Heart right ventricle (tissue), 16 donors: ENCODE results near the gene TMIGD2. TPM values are rescaled to one million over a fixed set of nuclear protein-coding genes. Genes with fewer than 3 reads are reported as not detected.
"Not testable (repeated sequence)": the region's sequence is repeated elsewhere in the genome, so short reads cannot be mapped to it uniquely, and the experiment has no call there.

Experiments used
- ATAC-seq, 8 donors: fragments of 200-7000 bp; cut with Tn5 transposase; one replicate each; pipeline ENCODE4 v1.9.1; 2020; ENCODE audit warnings: mild to moderate bottlenecking in 8 of 8, moderate library complexity in 8 of 8, moderate number of reproducible peaks in 1 of 8
- DNase-seq, 2 donors: peaks; one replicate each; pipeline ENCODE4 v3.0.0-alpha.2; 2020
- H3K27ac ChIP-seq, 10 donors: fragments of 200-600 bp; sonication (generic) in 2 of 10; one replicate each; pipeline versions ENCODE4 v1.5.0 to v1.8.0; 2020 to 2022; ENCODE audit warnings: mild to moderate bottlenecking in 3 of 10
- H3K27me3 ChIP-seq, 7 donors: fragments of 200-600 bp; one replicate each; pipeline ENCODE4 v1.8.0; 2021 to 2022; ENCODE audit warnings: mild to moderate bottlenecking in 2 of 7
- H3K36me3 ChIP-seq, 9 donors: fragments of 200-600 bp; sonication (generic) in 1 of 9; one replicate each; pipeline versions ENCODE4 v1.5.0 to v1.8.0; 2020 to 2022; ENCODE audit warnings: mild to moderate bottlenecking in 2 of 9
- H3K4me1 ChIP-seq, 9 donors: fragments of 200-600 bp; sonication (generic) in 1 of 9; one replicate each; pipeline versions ENCODE4 v1.5.0 to v1.8.0; 2020 to 2022; ENCODE audit warnings: mild to moderate bottlenecking in 4 of 9
- H3K4me3 ChIP-seq, 10 donors: fragments of 200-600 bp; sonication (generic) in 2 of 10; one replicate each; pipeline versions ENCODE4 v1.5.0 to v1.8.0; 2020 to 2022; ENCODE audit warnings: mild to moderate bottlenecking in 7 of 10, moderate library complexity in 2 of 10
- H3K9me3 ChIP-seq, 11 donors: fragments of 200-600 bp in 10 of 11; sonication (generic) in 2 of 11; one replicate each; pipeline versions ENCODE4 v1.5.0 to v1.8.0; 2013 to 2022; ENCODE audit warnings: mild to moderate bottlenecking in 2 of 11, control low read depth in 1 of 11, moderate library complexity in 1 of 11
- CTCF ChIP-seq, 9 donors: fragments of 200-600 bp; sonication (generic) in 2 of 9; IDR thresholded peaks; one replicate each; pipeline versions ENCODE4 v1.5.0 to v1.8.0; 2021 to 2022; ENCODE audit warnings: antibody characterized with exemption in 9 of 9, mild to moderate bottlenecking in 5 of 9, moderate library complexity in 1 of 9
- WGBS, 2 donors: extraction: QIAGEN DNeasy Blood & Tissue Kit; methylation state at CpG; one replicate each; pipeline ENCODE4 v1.1.7; 2013; ENCODE audit warnings: inconsistent platforms in 1 of 2; 5-methylcytosine and 5-hydroxymethylcytosine counted together
- intact Hi-C, 10 donors: fragments of 100-400 bp; cut with DNase I; formaldehyde crosslinking; loops; one replicate each; pipeline versions ENCODE4 v1.11.1 to v1.14.2; 2022
- polyA plus RNA-seq, 2 donors: library from polyadenylated mRNA; stranded (reverse); fragments of 200-250 nt; gene quantifications; one replicate each; pipeline ENCODE4 v1.2.3, GENCODE V29; 2013
- total RNA-seq, 10 donors: library from RNA; stranded (reverse); fragmentation: NEBNext Ultra II Directional in 3 of 10; extraction: Animal tissue kit (Norgen Biotek cat#: 25700) in 3 of 10; gene quantifications; one replicate each; pipeline versions ENCODE4 v1.2.1 to v1.2.4, GENCODE V29; 2021 to 2023
- donor health status: Arrhythmogenic right ventricular cardiomyopathy.
- donor health status: ischemic (EF 13 %, LVEDD 7.1; RV severe dilation, severe dysfunction).
- donor health status: healthy with polysubstance abuse.
- donor health status: DM: no; HTN: yes; CAD: no.
- donor health status: DM: no; HTN: no; CAD: no.
- donor health status: ischemic (EF 25% LVEDD 6.9; RV normal size, moderate dysfunction).
- donor health status: ischemic (EF 25% LVEDD 5.7; RV mildly dilated, moderate dysfunction).
- donor health status: healthy.
- donor health status: DM: yes; HTN: yes; CAD: no.
- donor health status: Ischemic cardiomyopathy.
- donor health status: ischemic (EF 35%, LVEDD 5.7; RV mildly dilated, moderate dysfunction).
- donor health status: nonischemic (EF 11% LVEDD 7.7; RV severe dilation, severe dysfunction).
- donor health status: DM: yes; HTN: yes; CAD: no.
- donor health status: PGD.
- donor health status: ischemic (EF 29% LVEDD 5.4; RV normal size, mild dysfunction).
- donor health status: nonischemic (EF 23%, LVEDD 6.1; RV moderate dilation, normal function).

The TMIGD2 gene
- total and polyA plus RNA-seq, 12 donors: 0.07 to 0.35 TPM; not detected in 10

- no peak for DNase-seq
- H3K27me3 ChIP-seq: peaks cover 0 to 46% (median 28%) of the 10 kb centered on the region in 7 donors
- H3K4me3 ChIP-seq: no peak overlapping the region
- H3K9me3 ChIP-seq: no peaks in the 10 kb centered on the region
- no peak overlapping the region for H3K27ac ChIP-seq
- intact Hi-C loops: no loop called here
- no peaks in the 10 kb centered on the region for H3K36me3 ChIP-seq
- H3K4me1 ChIP-seq: no peaks in the 10 kb centered on the region
- no peak for ATAC-seq
- WGBS, 2 donors: 80% methylated on average over 15 of the region's 15 CpGs
- TF ChIP-seq CTCF (IDR thresholded peaks at IDR 0.05): no peak
Measured at GRCh38 chr19:4292515-4292914, 9.7 kb downstream of the TMIGD2 start.

- intact Hi-C loops: no loop called here
- 60 to 64% methylated on average over 8 of the region's 8 CpGs for WGBS, 2 donors
- no peak for DNase-seq
- Histone ChIP-seq H3K9me3 (no peaks in the 10 kb centered on the region), H3K4me1 (no peaks in the 10 kb centered on the region), H3K36me3 (no peaks in the 10 kb centered on the region), H3K4me3 (no peak overlapping the region), H3K27ac (no peak overlapping the region), H3K27me3 (peaks cover 0 to 44% (median 18%) of the 10 kb centered on the region in 7 donors)
- no peak for ATAC-seq
- TF ChIP-seq CTCF (IDR thresholded peaks at IDR 0.05): no peak
Measured at GRCh38 chr19:4291184-4291732, 10.9 kb downstream of the TMIGD2 start.

- Histone ChIP-seq H3K4me3 (no peak overlapping the region), H3K27ac (no peak overlapping the region), H3K4me1 (no peaks in the 10 kb centered on the region), H3K36me3 (no peaks in the 10 kb centered on the region), H3K9me3 (no peaks in the 10 kb centered on the region), H3K27me3 (peaks cover 0 to 37% (median 26%) of the 10 kb centered on the region in 7 donors)
- ATAC-seq (no peak), DNase-seq (no peak)
- 85 to 88% methylated on average over 16 of the region's 16 CpGs for WGBS, 2 donors
- no peak for TF ChIP-seq CTCF (IDR thresholded peaks at IDR 0.05)
- intact Hi-C loops: no loop called here
Measured at GRCh38 chr19:4288091-4288777, 14.0 kb downstream of the TMIGD2 start.

GRCh38 chr19:4286141-4286540 is 16.0 kb downstream of the TMIGD2 start:
- H3K27me3 ChIP-seq: peaks cover 0 to 50% (median 41%) of the 10 kb centered on the region in 7 donors
- H3K36me3 ChIP-seq, ATAC-seq, DNase-seq, H3K4me1 ChIP-seq, intact Hi-C loops, H3K27ac ChIP-seq, H3K4me3 ChIP-seq, H3K9me3 ChIP-seq: not testable (repeated sequence)
- WGBS, 2 donors: 84 to 95% methylated on average over 4 of the region's 4 CpGs

GRCh38 chr19:4284974-4285373 is 17.2 kb downstream of the TMIGD2 start:
- Histone ChIP-seq H3K9me3 (no peaks in the 10 kb centered on the region), H3K4me1 (peaks cover 0 to 2% (median 1%) of the 10 kb centered on the region in 9 donors), H3K36me3 (no peaks in the 10 kb centered on the region), H3K27me3 (peaks cover 11 to 55% (median 50%) of the 10 kb centered on the region in 7 donors), H3K4me3 (no peak overlapping the region), H3K27ac (no peak overlapping the region)
- DNase-seq (no peak), ATAC-seq (no peak)
- intact Hi-C loops: no loop called here
- WGBS, 2 donors: 76% methylated on average over 6 of the region's 6 CpGs
- no peak for TF ChIP-seq CTCF (IDR thresholded peaks at IDR 0.05)
